H1 (cell line): Measurements from ENCODE around the gene FERMT1. TPM values are rescaled to one million over a fixed set of nuclear protein-coding genes. Genes with fewer than 3 reads are reported as not detected.

ENCODE experiments used
- CTCF ChIA-PET: fragments of 300-600 bp; sonication (Branson Sonifier 250); formaldehyde crosslinking; loops from one replicate; lab custom pipeline; 2021; ENCODE audit not compliant: partially characterized antibody; lab: Charles Lee
- POLR2A ChIA-PET: fragments of 300-600 bp; sonication (Branson Sonifier 250); formaldehyde crosslinking; loops from one replicate; lab custom pipeline; 2021; ENCODE audit warnings: inconsistent platforms; ENCODE audit not compliant: partially characterized antibody; lab: Charles Lee
- DNase-seq, 2 experiments: peaks; one replicate each; pipeline versions ENCODE4 v3.0.0 to v3.0.0-alpha.2; 2010 to 2022; ENCODE audit warnings: low spot score in 2 of 2, low read depth in 1 of 2, mixed read lengths in 1 of 2
- FAIRE-seq: peaks from 2 replicates; lab custom pipeline; 2011; peaks lifted over from hg19 to GRCh38; lab: Jason Lieb, UNC
- H2AFZ ChIP-seq: 2 replicates; pipeline ENCODE4 v1.8.1; 2012; ENCODE audit warnings: low read length, inconsistent platforms
- H2AK5ac ChIP-seq: 2 replicates; pipeline ENCODE4 v1.6.1; 2013; ENCODE audit warnings: low read depth, low read length
- H2BK120ac ChIP-seq: replicated peaks from 2 replicates; pipeline ENCODE3; 2013; ENCODE audit warnings: low read depth, low read length, inconsistent platforms
- H2BK12ac ChIP-seq: 2 replicates; pipeline ENCODE4 v1.6.1; 2013; ENCODE audit warnings: low read depth, low read length
- H2BK15ac ChIP-seq: 2 replicates; pipeline ENCODE4 v1.6.1; 2013; ENCODE audit warnings: low read length
- H2BK20ac ChIP-seq: 2 replicates; pipeline ENCODE4 v1.6.1; 2013; ENCODE audit warnings: low read length
- H2BK5ac ChIP-seq: 2 replicates; pipeline ENCODE4 v1.6.1; 2013; ENCODE audit warnings: low read depth, low read length
- H3K14ac ChIP-seq: 2 replicates; pipeline ENCODE4 v1.6.1; 2013; ENCODE audit warnings: inconsistent platforms; ENCODE audit not compliant: insufficient read length
- H3K18ac ChIP-seq: 2 replicates; pipeline ENCODE4 v1.6.1; 2013; ENCODE audit warnings: low read length; ENCODE audit errors: extremely low read depth
- H3K23ac ChIP-seq: 2 replicates; pipeline ENCODE4 v1.6.1; 2013; ENCODE audit warnings: inconsistent platforms; ENCODE audit not compliant: insufficient read length
- H3K23me2 ChIP-seq: 2 replicates; pipeline ENCODE4 v1.6.1; 2013; ENCODE audit warnings: low read depth, low read length
- H3K27ac ChIP-seq: 2 replicates; pipeline ENCODE4 v1.6.1; 2011; ENCODE audit warnings: low read depth, low read length, inconsistent platforms
- H3K27me3 ChIP-seq, 4 experiments: replicated peaks in 1 of 4; 1 replicate in 1 of 4; 2 replicates in 3 of 4; pipeline versions ENCODE4 v1.6.1 to v1.8.1; 2011 to 2013; ENCODE audit warnings: low read length in 3 of 4, mild to moderate bottlenecking in 3 of 4, inconsistent platforms in 2 of 4, mixed read lengths in 2 of 4, moderate library complexity in 1 of 4; ENCODE audit not compliant: control insufficient read depth in 3 of 4, insufficient read depth in 3 of 4; ENCODE audit errors: extremely low read depth in 1 of 4
- H3K36me3 ChIP-seq, 4 experiments: 2 replicates each; pipeline versions ENCODE4 v1.6.1 to v1.8.1; 2011 to 2013; ENCODE audit warnings: mild to moderate bottlenecking in 4 of 4, low read length in 3 of 4, moderate library complexity in 2 of 4, control low read depth in 1 of 4, inconsistent platforms in 1 of 4; ENCODE audit not compliant: insufficient read depth in 4 of 4, control insufficient read depth in 2 of 4
- H3K4ac ChIP-seq: replicated peaks from 2 replicates; pipeline ENCODE3; 2013; ENCODE audit warnings: low read length, low read depth, mixed read lengths, inconsistent platforms; ENCODE audit not compliant: insufficient read length
- H3K4me1 ChIP-seq, 4 experiments: replicated peaks in 1 of 4; 1 replicate in 1 of 4; 2 replicates in 3 of 4; pipeline versions ENCODE4 v1.6.1 to v1.8.1; 2011 to 2013; ENCODE audit warnings: low read length in 3 of 4, inconsistent platforms in 2 of 4, mixed read lengths in 1 of 4; ENCODE audit not compliant: insufficient read depth in 4 of 4, control insufficient read depth in 3 of 4
- H3K4me2 ChIP-seq, 2 experiments: 2 replicates each; pipeline versions ENCODE4 v1.6.1 to v1.8.1; 2011 to 2013; ENCODE audit warnings: low read depth in 2 of 2, low read length in 2 of 2, control low read depth in 1 of 2, inconsistent platforms in 1 of 2, mild to moderate bottlenecking in 1 of 2; ENCODE audit not compliant: insufficient read depth in 1 of 2
- H3K4me3 ChIP-seq, 4 experiments: fragments of 200-600, 300-600 bp in 1 of 4; sonication (generic), shearing (Covaris generic), sonication (Bioruptor Twin) in 1 of 4; 2 replicates each; pipeline versions ENCODE4 v1.5.1 to v1.8.1; 2011 to 2016; ENCODE audit warnings: low read length in 4 of 4, low read depth in 3 of 4, control low read depth in 2 of 4, inconsistent platforms in 2 of 4, mild to moderate bottlenecking in 2 of 4, mixed read lengths in 1 of 4, moderate library complexity in 1 of 4; ENCODE audit not compliant: insufficient read depth in 2 of 4; ENCODE audit errors: extremely low read depth in 1 of 4
- H3K56ac ChIP-seq: replicated peaks from 2 replicates; pipeline ENCODE3; 2013; ENCODE audit warnings: low read depth, mild to moderate bottlenecking, mixed read lengths, low read length, inconsistent platforms; ENCODE audit not compliant: insufficient read length
- H3K79me1 ChIP-seq: 2 replicates; pipeline ENCODE4 v1.6.1; 2013; ENCODE audit warnings: low read depth, low read length, control low read depth
- H3K79me2 ChIP-seq, 2 experiments: 2 replicates each; pipeline versions ENCODE4 v1.6.1 to v1.8.1; 2012 to 2013; ENCODE audit warnings: low read length in 2 of 2, mild to moderate bottlenecking in 2 of 2, inconsistent platforms in 1 of 2; ENCODE audit not compliant: insufficient read depth in 2 of 2, control insufficient read depth in 1 of 2
- H3K9ac ChIP-seq, 4 experiments: replicated peaks in 1 of 4; 1 replicate in 1 of 4; 2 replicates in 3 of 4; pipeline versions ENCODE4 v1.6.1 to v1.8.1; 2011 to 2013; ENCODE audit warnings: low read depth in 3 of 4, low read length in 3 of 4, control low read depth in 2 of 4, mild to moderate bottlenecking in 2 of 4, moderate library complexity in 2 of 4, inconsistent platforms in 1 of 4; ENCODE audit errors: extremely low read depth in 1 of 4
- H3K9me3 ChIP-seq, 2 experiments: 2 replicates each; pipeline versions ENCODE4 v1.6.1 to v1.8.1; 2012 to 2013; ENCODE audit warnings: mild to moderate bottlenecking in 2 of 2, moderate library complexity in 2 of 2, control low read depth in 1 of 2, inconsistent platforms in 1 of 2, low read depth in 1 of 2, low read length in 1 of 2, mixed read lengths in 1 of 2; ENCODE audit not compliant: insufficient read depth in 2 of 2
- H4K20me1 ChIP-seq, 2 experiments: replicated peaks in 1 of 2; 2 replicates each; pipeline versions ENCODE3 to v1.8.1; 2011 to 2013; ENCODE audit warnings: inconsistent platforms in 2 of 2, low read length in 2 of 2, mild to moderate bottlenecking in 1 of 2; ENCODE audit not compliant: insufficient read depth in 2 of 2, control insufficient read depth in 1 of 2
- H4K5ac ChIP-seq: 2 replicates; pipeline ENCODE4 v1.6.1; 2013; ENCODE audit warnings: low read length, low read depth, mixed read lengths, inconsistent platforms; ENCODE audit not compliant: insufficient read length
- H4K8ac ChIP-seq: 2 replicates; pipeline ENCODE4 v1.8.0; 2013; ENCODE audit warnings: mild to moderate bottlenecking, moderate library complexity, low read length, inconsistent platforms; ENCODE audit not compliant: insufficient read depth; ENCODE audit errors: extremely low read depth
- H4K91ac ChIP-seq: replicated peaks from 2 replicates; pipeline ENCODE3; 2013; ENCODE audit warnings: low read length, mixed read lengths, inconsistent platforms; ENCODE audit not compliant: insufficient read length
- BCL11A ChIP-seq, 2 experiments: IDR thresholded peaks; one replicate each; pipeline ENCODE4 v1.6.1; 2011; ENCODE audit warnings: low read depth in 2 of 2, low read length in 2 of 2, mild to moderate bottlenecking in 2 of 2
- BRCA1 ChIP-seq: IDR thresholded peaks from 2 replicates; pipeline ENCODE4 v1.6.1; 2012; ENCODE audit warnings: low read depth, low read length, improper control_type of control experiment
- CEBPB ChIP-seq: IDR thresholded peaks from 2 replicates; pipeline ENCODE4 v1.6.1; 2012; ENCODE audit warnings: low read depth, low read length
- EZH2 ChIP-seq: fragments of 200-600 bp; sonication (generic); IDR thresholded peaks from 2 replicates; pipeline ENCODE4 v1.7.1; 2012; ENCODE audit warnings: low read depth, mild to moderate bottlenecking, moderate library complexity, low read length, inconsistent platforms; ENCODE audit not compliant: severe bottlenecking
- GTF2F1 ChIP-seq: IDR thresholded peaks from 2 replicates; pipeline ENCODE4 v1.6.1; 2012; ENCODE audit warnings: low read depth, low read length, improper control_type of control experiment, borderline replicate concordance
- JUND ChIP-seq: IDR thresholded peaks from 2 replicates; pipeline ENCODE4 v1.6.1; 2011; ENCODE audit warnings: mild to moderate bottlenecking, improper control_type of control experiment, low read length
- YY1 ChIP-seq: IDR thresholded peaks from 2 replicates; pipeline ENCODE4 v1.6.1; 2011; ENCODE audit warnings: low read depth, mild to moderate bottlenecking, low read length
- WGBS, 2 experiments: shearing (Covaris generic) in 1 of 2; methylation state at CpG; one replicate each; pipeline versions ENCODE4 v1.1.6 to v1.1.7; 2013 to 2015; ENCODE audit warnings: low lambda C conversion rate in 2 of 2, mixed read lengths in 2 of 2, inconsistent platforms in 1 of 2, low coverage in 1 of 2, missing lambda C conversion rate in 1 of 2; ENCODE audit not compliant: insufficient replicate concordance in 2 of 2, insufficient coverage in 1 of 2, insufficient read length in 1 of 2; ENCODE audit errors: extremely low coverage in 1 of 2, missing lambda C conversion rate in 1 of 2; 5-methylcytosine and 5-hydroxymethylcytosine counted together
- polyA plus RNA-seq, 7 experiments: library from polyadenylated mRNA; depleted of rRNA in 3 of 7; stranded (reverse) in 5 of 7; unstranded in 2 of 7; fragments of >200 nt in 5 of 7; fragments of 200-250 nt in 2 of 7; gene quantifications; 1 replicate in 5 of 7; 2 replicates in 1 of 7; 4 replicates in 1 of 7; pipeline versions ENCODE4 v1.2.1 to v1.2.3, GENCODE V29; 2011 to 2013; ENCODE audit warnings: missing spikeins in 2 of 7, mixed read lengths in 2 of 7
- total RNA-seq: library from RNA; stranded (reverse); fragmentation: NEBNext Ultra II Directional; extraction: Animal tissue kit (Norgen Biotek cat#: 25700); gene quantifications from 2 replicates; pipeline ENCODE4 v1.2.1, GENCODE V29; 2021
- TF ChIP-seq, protein P1 (sequence below): IDR thresholded peaks from 2 replicates; pipeline ENCODE4 v1.6.1; 2012; ENCODE audit warnings: inconsistent platforms

FERMT1 gene
- total and polyA plus RNA-seq, 2 of the 8 experiments (the other 6 are each of a cell fraction or from before 2014, with no cell fraction given), result 4.2 to 17.8 TPM

DNA sequence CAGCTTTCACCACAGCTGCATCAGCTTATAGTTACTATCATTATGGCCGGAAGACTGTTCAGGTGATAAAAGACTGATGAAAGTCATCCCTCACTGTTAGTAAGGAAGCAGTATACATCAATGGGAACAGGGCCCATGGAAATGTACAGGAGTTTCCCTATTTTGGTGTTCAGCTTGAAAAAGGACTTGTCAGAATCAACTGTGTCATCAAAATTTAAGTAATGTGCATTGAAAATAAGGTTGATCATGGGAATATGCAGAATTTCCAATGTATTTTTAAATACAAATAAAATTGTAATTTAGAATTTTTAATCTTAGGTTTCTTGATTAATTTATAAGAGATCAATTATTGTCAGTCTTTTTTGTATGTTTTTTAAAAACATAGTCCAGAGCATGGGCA is 85.7 kb downstream of the FERMT1 start:
- no peak overlapping the region for H3K18ac ChIP-seq
- no peak overlapping the region for H2AFZ ChIP-seq
- no peak overlapping the region for H3K4ac ChIP-seq
- H4K5ac ChIP-seq, result no peak overlapping the region
- no peaks in the 10 kb centered on the region for H3K4me1 ChIP-seq
- no peak overlapping the region for H2BK120ac ChIP-seq
- no peak overlapping the region for H3K4me3 ChIP-seq
- H3K4me2 ChIP-seq, result no peak overlapping the region
- H3K79me1 ChIP-seq, result no peaks in the 10 kb centered on the region
- H2AK5ac ChIP-seq, result no peak overlapping the region
- H3K23ac ChIP-seq, result no peak overlapping the region
- H3K27me3 ChIP-seq, result no peaks in the 10 kb centered on the region
- H2BK5ac ChIP-seq, result no peak overlapping the region
- H4K91ac ChIP-seq, result no peak overlapping the region
- no peaks in the 10 kb centered on the region for H3K79me2 ChIP-seq
- WGBS, 2 experiments, result 96% methylated on average over 1 of the region's 1 CpG; no CpG with 5 or more reads in 1 of the 2 experiments
- ChIA-PET CTCF (no interaction called here), POLR2A (interaction anchor here (0.9 kb wide), 1 partner anchor 30 kb away, joined by 3 read pairs; no protein-coding TSS in a partner anchor)
- no peak for FAIRE-seq
- H3K9ac ChIP-seq, result no peak overlapping the region
- H3K36me3 ChIP-seq, result peaks cover 0 to 43% (median 25%) of the 10 kb centered on the region in 4 experiments; a peak in 7 of 8 replicates
- H3K27ac ChIP-seq, result no peak overlapping the region
- peaks cover 0 to under 1% of the 10 kb centered on the region in 2 experiments for H4K20me1 ChIP-seq
- H3K56ac ChIP-seq, result no peak overlapping the region
- H3K23me2 ChIP-seq, result no peaks in the 10 kb centered on the region
- H3K9me3 ChIP-seq, result no peaks in the 10 kb centered on the region
- DNase-seq, result no peak
- no peak overlapping the region for H4K8ac ChIP-seq
- no peak overlapping the region for H2BK15ac ChIP-seq
- H2BK20ac ChIP-seq, result no peak overlapping the region
- no peak overlapping the region for H2BK12ac ChIP-seq
- no peak overlapping the region for H3K14ac ChIP-seq
- TF ChIP-seq EZH2 (no peak), GTF2F1 (no peak), JUND (no peak), BCL11A (IDR thresholded peaks at IDR 0.05; ENCODE audit: low read depth in 2 of 2, low read length in 2 of 2) (no peak), CEBPB (no peak), BRCA1 (no peak), YY1 (no peak)
- TF ChIP-seq, protein P1, sequence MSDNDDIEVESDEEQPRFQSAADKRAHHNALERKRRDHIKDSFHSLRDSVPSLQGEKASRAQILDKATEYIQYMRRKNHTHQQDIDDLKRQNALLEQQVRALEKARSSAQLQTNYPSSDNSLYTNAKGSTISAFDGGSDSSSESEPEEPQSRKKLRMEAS, result no peak
